H9 (cell line): ENCODE results near the gene SLC17A2. TPM values are rescaled to one million over a fixed set of nuclear protein-coding genes. Genes with fewer than 3 reads are reported as not detected.

ENCODE experiments used
- DNase-seq: peaks from one replicate; pipeline ENCODE4 v3.0.0-alpha.2; 2017
- H2AFZ ChIP-seq: one replicate; pipeline ENCODE4 v1.6.1; 2013; ENCODE audit warnings: mild to moderate bottlenecking, low read length, control low read depth, moderate library complexity
- H2AK5ac ChIP-seq: 2 replicates; pipeline ENCODE4 v1.6.1; 2013; ENCODE audit warnings: low read length, control low read depth, mixed read lengths; ENCODE audit not compliant: insufficient read length
- H2BK120ac ChIP-seq: one replicate; pipeline ENCODE4 v1.6.1; 2013; ENCODE audit warnings: low read depth, mild to moderate bottlenecking, low read length, control low read depth, inconsistent platforms; ENCODE audit not compliant: poor library complexity, severe bottlenecking
- H2BK12ac ChIP-seq: 2 replicates; pipeline ENCODE4 v1.6.1; 2013; ENCODE audit warnings: low read length, control low read depth, mixed read lengths, low read depth; ENCODE audit not compliant: insufficient read length
- H2BK15ac ChIP-seq: 2 replicates; pipeline ENCODE4 v1.6.1; 2013; ENCODE audit warnings: low read depth, low read length, control low read depth
- H2BK20ac ChIP-seq: one replicate; pipeline ENCODE4 v1.6.1; 2013; ENCODE audit warnings: low read depth, mild to moderate bottlenecking, low read length, control low read depth, inconsistent platforms; ENCODE audit not compliant: poor library complexity, severe bottlenecking
- H2BK5ac ChIP-seq: 2 replicates; pipeline ENCODE4 v1.6.1; 2013; ENCODE audit warnings: low read length, control low read depth, mixed read lengths; ENCODE audit not compliant: insufficient read length
- H3K14ac ChIP-seq: 2 replicates; pipeline ENCODE4 v1.6.1; 2013; ENCODE audit warnings: low read length, control low read depth; ENCODE audit not compliant: insufficient read depth
- H3K18ac ChIP-seq: 2 replicates; pipeline ENCODE4 v1.6.1; 2013; ENCODE audit warnings: low read depth, mild to moderate bottlenecking, mixed read lengths, low read length, control low read depth; ENCODE audit not compliant: insufficient read length
- H3K23ac ChIP-seq: 2 replicates; pipeline ENCODE4 v1.6.1; 2013; ENCODE audit warnings: low read length, control low read depth, mixed read lengths, low read depth; ENCODE audit not compliant: insufficient read length
- H3K23me2 ChIP-seq: 2 replicates; pipeline ENCODE4 v1.6.1; 2013; ENCODE audit warnings: low read depth, mild to moderate bottlenecking, mixed read lengths, low read length, control low read depth; ENCODE audit not compliant: insufficient read length, poor library complexity, severe bottlenecking
- H3K27ac ChIP-seq: 2 replicates; pipeline ENCODE4 v1.5.1; 2013; ENCODE audit warnings: low read length, control low read depth, mixed read lengths, low read depth; ENCODE audit not compliant: insufficient read length
- H3K27me3 ChIP-seq: 2 replicates; pipeline ENCODE4 v1.6.1; 2013; ENCODE audit warnings: low read length, control low read depth, inconsistent platforms; ENCODE audit not compliant: insufficient read depth
- H3K4ac ChIP-seq: 2 replicates; pipeline ENCODE4 v1.6.1; 2013; ENCODE audit warnings: low read depth, mild to moderate bottlenecking, control low read depth, inconsistent platforms, low read length, moderate library complexity
- H3K4me1 ChIP-seq: 2 replicates; pipeline ENCODE4 v1.6.1; 2013; ENCODE audit warnings: low read length, control low read depth, inconsistent platforms; ENCODE audit not compliant: insufficient read depth
- H3K4me2 ChIP-seq: 2 replicates; pipeline ENCODE4 v1.6.1; 2013; ENCODE audit warnings: low read length, control low read depth, mixed read lengths; ENCODE audit not compliant: insufficient read length, insufficient read depth
- H3K56ac ChIP-seq: 2 replicates; pipeline ENCODE4 v1.6.1; 2013; ENCODE audit warnings: low read depth, mild to moderate bottlenecking, mixed read lengths, low read length, control low read depth; ENCODE audit not compliant: insufficient read length
- H3K79me1 ChIP-seq: 2 replicates; pipeline ENCODE4 v1.6.1; 2013; ENCODE audit warnings: low read depth, mild to moderate bottlenecking, moderate library complexity, low read length, control low read depth, inconsistent platforms; ENCODE audit not compliant: insufficient read depth, poor library complexity, severe bottlenecking
- H3K79me2 ChIP-seq: 2 replicates; pipeline ENCODE4 v1.6.1; 2013; ENCODE audit warnings: low read length, control low read depth, inconsistent platforms; ENCODE audit not compliant: insufficient read depth
- H3K9ac ChIP-seq: 2 replicates; pipeline ENCODE4 v1.6.1; 2013; ENCODE audit warnings: low read length, control low read depth, mixed read lengths; ENCODE audit not compliant: insufficient read length; ENCODE audit errors: extremely low read depth
- H3K9me3 ChIP-seq: one replicate; pipeline ENCODE4 v1.6.1; 2013; ENCODE audit warnings: low read depth, low read length, inconsistent platforms; ENCODE audit not compliant: control insufficient read depth
- H3T11ph ChIP-seq: one replicate; pipeline ENCODE4 v1.6.1; 2013; ENCODE audit warnings: mild to moderate bottlenecking, low read length, control low read depth, inconsistent platforms
- H4K20me1 ChIP-seq: one replicate; pipeline ENCODE4 v1.6.1; 2013; ENCODE audit not compliant: control insufficient read depth, insufficient read length, insufficient read depth
- H4K5ac ChIP-seq: 2 replicates; pipeline ENCODE4 v1.6.1; 2013; ENCODE audit warnings: low read depth, mild to moderate bottlenecking, mixed read lengths, low read length, control low read depth; ENCODE audit not compliant: insufficient read length
- H4K8ac ChIP-seq: replicated peaks from 2 replicates; pipeline ENCODE4 v1.6.1; 2013; ENCODE audit warnings: low read length, control low read depth, mixed read lengths, low read depth; ENCODE audit not compliant: insufficient read length
- H4K91ac ChIP-seq: 2 replicates; pipeline ENCODE4 v1.6.1; 2013; ENCODE audit warnings: low read depth, mild to moderate bottlenecking, moderate library complexity, mixed read lengths, low read length, control low read depth; ENCODE audit not compliant: insufficient read length
- H3K27ac Mint-ChIP-seq, 3 experiments: 2 replicates in 2 of 3; 3 replicates in 1 of 3; pipeline ENCODE4 v1.8.0; 2020 to 2021; ENCODE audit warnings: mixed read lengths in 3 of 3, mild to moderate bottlenecking in 1 of 3, moderate library complexity in 1 of 3
- H3K27me3 Mint-ChIP-seq: 2 replicates; pipeline ENCODE4 v1.8.0; 2021; ENCODE audit warnings: low read depth, mild to moderate bottlenecking, moderate library complexity, mixed read lengths
- H3K36me3 Mint-ChIP-seq, 3 experiments: 2 replicates in 2 of 3; 3 replicates in 1 of 3; pipeline ENCODE4 v1.8.0; 2020 to 2021; ENCODE audit warnings: low read depth in 3 of 3, mixed read lengths in 3 of 3; ENCODE audit not compliant: insufficient read depth in 1 of 3
- H3K4me1 Mint-ChIP-seq, 2 experiments: 2 replicates each; pipeline ENCODE4 v1.8.0; 2020; ENCODE audit warnings: mixed read lengths in 2 of 2
- H3K4me3 Mint-ChIP-seq, 2 experiments: 2 replicates in 1 of 2; 3 replicates in 1 of 2; pipeline ENCODE4 v1.8.0; 2020 to 2021; ENCODE audit warnings: mild to moderate bottlenecking in 2 of 2, mixed read lengths in 2 of 2, moderate library complexity in 1 of 2
- H3K9me3 Mint-ChIP-seq, 2 experiments: 2 replicates in 1 of 2; 3 replicates in 1 of 2; pipeline ENCODE4 v1.8.0; 2020; ENCODE audit warnings: mild to moderate bottlenecking in 2 of 2, mixed read lengths in 2 of 2, moderate library complexity in 1 of 2
- CTCF ChIP-seq: fragments of 200-600 bp; sonication (generic); conservative IDR thresholded peaks from 3 replicates; pipeline ENCODE4 v1.8.0; 2021; ENCODE audit warnings: antibody characterized with exemption, mild to moderate bottlenecking
- WGBS: extraction: QIAGEN DNeasy Blood & Tissue Kit; methylation state at CpG from one replicate; pipeline ENCODE4 v1.1.7; 2013; ENCODE audit warnings: missing lambda C conversion rate, low lambda C conversion rate, mixed read lengths; ENCODE audit not compliant: insufficient read length; ENCODE audit errors: extremely low coverage; 5-methylcytosine and 5-hydroxymethylcytosine counted together
- total RNA-seq: library from RNA; stranded (reverse); gene quantifications from 2 replicates; pipeline ENCODE4 v1.2.1, GENCODE V29; 2021

Gene SLC17A2
- total RNA-seq, 1 experiment from 2014 or later = not detected

- DNase-seq = peak; percentile 32
- no peak for TF ChIP-seq CTCF
- Histone ChIP-seq H2AFZ (peak within 1 kb of the TSS; percentile 69), H4K5ac (peak within 1 kb of the TSS; percentile 55), H3K56ac (no peak within 1 kb of the TSS), H3K79me2 (no peaks in the 10 kb centered on the region), H2AK5ac (no peak within 1 kb of the TSS), H3K23me2 (no peaks in the 10 kb centered on the region), H3T11ph (no peak within 1 kb of the TSS), H3K4ac (no peak within 1 kb of the TSS), H3K14ac (no peak within 1 kb of the TSS), H3K18ac (peak within 1 kb of the TSS; percentile 43), H3K4me1 (peaks cover 10% of the 10 kb centered on the region), H3K9ac (no peak within 1 kb of the TSS), H3K27me3 (no peaks in the 10 kb centered on the region; the same call in 1 of the 2 replicates), H3K9me3 (peaks cover 5% of the 10 kb centered on the region), H4K20me1 (no peaks in the 10 kb centered on the region), H2BK12ac (no peak within 1 kb of the TSS), H4K91ac (no peak within 1 kb of the TSS), H2BK20ac (no peak within 1 kb of the TSS), H2BK5ac (no peak within 1 kb of the TSS), H3K4me2 (peak within 1 kb of the TSS; percentile 47), H4K8ac (no peak within 1 kb of the TSS), H3K27ac (no peak within 1 kb of the TSS), H2BK15ac (no peak within 1 kb of the TSS), H3K23ac (no peak within 1 kb of the TSS), H3K79me1 (no peaks in the 10 kb centered on the region), H2BK120ac (no peak within 1 kb of the TSS)
- Mint-ChIP-seq H3K4me1 (peaks cover 42 to 57% of the 10 kb centered on the region in 2 experiments), H3K27me3 (peaks cover 11% of the 10 kb centered on the region), H3K36me3 (peaks cover 20 to 49% (median 29%) of the 10 kb centered on the region in 3 experiments), H3K4me3 (peak within 1 kb of the TSS; percentile 52 to 72), H3K9me3 (peaks cover 26 to 29% of the 10 kb centered on the region in 2 experiments), H3K27ac (peak within 1 kb of the TSS; percentile 21 to 92 (median 42); a peak in 4 of 7 replicates)
- WGBS = no CpG with 5 or more reads among the region's 11 CpGs
Measured at GRCh38 chr6:25962149-25963127, 31.9 kb upstream of the SLC17A2 start, which contains the start of gene TRIM38. Gene TRIM38 (plus strand): TSS chr6:25962802. CDS start chr6:25966523, 3,721 bp downstream.
